GM12801 (cell line): ENCODE data around the gene PAX7.

Source experiments
- CTCF ChIP-seq: IDR thresholded peaks from one replicate; pipeline ENCODE4 v1.5.1; 2011; ENCODE audit warnings: control low read depth; ENCODE audit not compliant: insufficient read length; ENCODE audit errors: extremely low read depth

PAX7 gene

GRCh38 chr1:18766328-18766727, 135.7 kb downstream of the PAX7 start:
- no peak for TF ChIP-seq CTCF

- no peak for TF ChIP-seq CTCF
Observed at GRCh38 chr1:18768086-18768485, 137.4 kb downstream of the PAX7 start.

- no peak for TF ChIP-seq CTCF
Observed at GRCh38 chr1:18769140-18769539, 138.5 kb downstream of the PAX7 start.

- no peak for TF ChIP-seq CTCF
Observed at GRCh38 chr1:18770799-18771198, 140.2 kb downstream of the PAX7 start.

- no peak for TF ChIP-seq CTCF
Observed at GRCh38 chr1:18773753-18774152, 143.1 kb downstream of the PAX7 start.

- no peak for TF ChIP-seq CTCF
Observed at GRCh38 chr1:18775341-18775740, 144.7 kb downstream of the PAX7 start.

GRCh38 chr1:18776777-18777176, 146.1 kb downstream of the PAX7 start:
- TF ChIP-seq CTCF = no peak

- TF ChIP-seq CTCF = no peak
Observed at GRCh38 chr1:18778437-18778836, 147.8 kb downstream of the PAX7 start.
